ENCODE data around the gene CXCL11. TPM values are rescaled to one million over a fixed set of nuclear protein-coding genes. Genes with fewer than 3 reads are reported as not detected.

The CXCL11 gene
- total RNA-seq, 1 experiment from 2014 or later, result 0.30 TPM

GRCh38 chr4:75992462-75992861 lies 43.4 kb downstream of the CXCL11 start:
- Histone ChIP-seq H3K9me3 (ENCODE audit: low read depth, low read length, poor library complexity, severe bottlenecking) (no peaks in the 10 kb centered on the region), H3K4me1 (ENCODE audit: insufficient read depth, low read length, poor library complexity, severe bottlenecking) (no peaks in the 10 kb centered on the region), H3K4me3 (ENCODE audit: low read depth, low read length, poor library complexity, severe bottlenecking) (no peak overlapping the region), H3K36me3 (ENCODE audit: insufficient read depth, low read length, poor library complexity, severe bottlenecking) (no peaks in the 10 kb centered on the region), H3K27ac (ENCODE audit: low read depth, low read length, poor library complexity, severe bottlenecking) (no peak overlapping the region), H3K27me3 (replicated peaks; ENCODE audit: insufficient read depth, low read depth, low read length, poor library complexity) (no peaks in the 10 kb centered on the region)
- intact Hi-C loops (cut with micrococcal nuclease; ENCODE audit: unreplicated experiment), result loop anchor here (5.0 kb wide), 1 partner anchor 155 kb away; the partner anchor contains the start of gene NUP54
- ChIA-PET CTCF (interaction anchor here (0.7 kb wide), 1 partner anchor 95 kb away, joined by 9 read pairs; no protein-coding TSS in a partner anchor), POLR2A (ENCODE audit: low non-redundant PET) (no interaction called here)
- BruUV-seq (replicated peaks), result no TSS peak
- TF ChIP-seq EZH2 (IDR thresholded peaks at IDR 0.05; ENCODE audit: borderline replicate concordance, low read depth, low read length, poor library complexity, severe bottlenecking), result no peak
- DNase-seq (ENCODE audit: low spot score), result no peak

GRCh38 chr4:75989846-75990528 lies 45.9 kb downstream of the CXCL11 start:
- ChIA-PET POLR2A (ENCODE audit: low non-redundant PET) (no interaction called here), CTCF (interaction anchor here (1.1 kb wide), 1 partner anchor 97 kb away, joined by 6 read pairs; no protein-coding TSS in a partner anchor)
- no TSS peak for BruUV-seq (replicated peaks)
- Histone ChIP-seq H3K36me3 (ENCODE audit: insufficient read depth, low read length, poor library complexity, severe bottlenecking) (no peaks in the 10 kb centered on the region), H3K9me3 (ENCODE audit: low read depth, low read length, poor library complexity, severe bottlenecking) (no peaks in the 10 kb centered on the region), H3K4me1 (ENCODE audit: insufficient read depth, low read length, poor library complexity, severe bottlenecking) (no peaks in the 10 kb centered on the region), H3K4me3 (ENCODE audit: low read depth, low read length, poor library complexity, severe bottlenecking) (peak overlapping the region; percentile 83), H3K27me3 (replicated peaks; ENCODE audit: insufficient read depth, low read depth, low read length, poor library complexity) (no peaks in the 10 kb centered on the region), H3K27ac (ENCODE audit: low read depth, low read length, poor library complexity, severe bottlenecking) (peak overlapping the region; percentile 75)
- intact Hi-C loops (cut with micrococcal nuclease; ENCODE audit: unreplicated experiment), result loop anchor here (5.0 kb wide), 1 partner anchor 157 kb away; the partner anchor contains the start of gene NUP54
- TF ChIP-seq EZH2 (IDR thresholded peaks at IDR 0.05; ENCODE audit: borderline replicate concordance, low read depth, low read length, poor library complexity, severe bottlenecking) (no peak), CTCF (conservative IDR thresholded peaks at IDR 0.05; ENCODE audit: low read depth, low read length) (no peak)
- no peak for DNase-seq (ENCODE audit: low spot score)

- Histone ChIP-seq H3K36me3 (ENCODE audit: insufficient read depth, low read length, poor library complexity, severe bottlenecking) (peaks cover 10% of the 10 kb centered on the region), H3K27me3 (replicated peaks; ENCODE audit: insufficient read depth, low read depth, low read length, poor library complexity) (no peaks in the 10 kb centered on the region), H3K4me3 (ENCODE audit: low read depth, low read length, poor library complexity, severe bottlenecking) (no peak overlapping the region), H3K9me3 (ENCODE audit: low read depth, low read length, poor library complexity, severe bottlenecking) (no peaks in the 10 kb centered on the region), H3K4me1 (ENCODE audit: insufficient read depth, low read length, poor library complexity, severe bottlenecking) (no peaks in the 10 kb centered on the region), H3K27ac (ENCODE audit: low read depth, low read length, poor library complexity, severe bottlenecking) (no peak overlapping the region)
- no TSS peak for BruUV-seq (replicated peaks)
- no peak for DNase-seq (ENCODE audit: low spot score)
- POLR2A ChIA-PET (ENCODE audit: low non-redundant PET), result no interaction called here
- CTCF ChIA-PET, result no interaction called here
- no peak for TF ChIP-seq EZH2 (IDR thresholded peaks at IDR 0.05; ENCODE audit: borderline replicate concordance, low read depth, low read length, poor library complexity, severe bottlenecking)
- no peak for TF ChIP-seq CTCF (conservative IDR thresholded peaks at IDR 0.05; ENCODE audit: low read depth, low read length)
- intact Hi-C loops (cut with micrococcal nuclease; ENCODE audit: unreplicated experiment), result no loop called here
Observed at GRCh38 chr4:75985116-75985515, 50.8 kb downstream of the CXCL11 start.

Other genes with a start within 250 kb of the CXCL11 start
- not detected in 2 replicates for gene PPEF2, start 133.6 kb downstream of the CXCL11 start, total RNA-seq (2021)
- 4.7 and 5.3 TPM in 2 replicates for gene NAAA, start 95.1 kb downstream of the CXCL11 start, total RNA-seq (2021)
- 24.0 and 28.3 TPM in 2 replicates for gene SDAD1, start 45.1 kb downstream of the CXCL11 start, total RNA-seq (2021)
- gene CXCL9, start 28.6 kb downstream of the CXCL11 start, total RNA-seq (2021), result not detected in 2 replicates
- 0.79 and 1.0 TPM in 2 replicates for gene CXCL10, start 12.6 kb downstream of the CXCL11 start, total RNA-seq (2021)
- gene ART3, start 38.6 kb upstream of the CXCL11 start, total RNA-seq (2021), result not detected in 2 replicates
- gene NUP54, start 112.3 kb upstream of the CXCL11 start, total RNA-seq (2021), result 43.3 and 45.9 TPM in 2 replicates
- 27.0 and 27.9 TPM in 2 replicates for gene SCARB2, start 177.8 kb upstream of the CXCL11 start, total RNA-seq (2021)
- gene FAM47E, start 215.7 kb upstream of the CXCL11 start, total RNA-seq (2021), result 0.21 TPM in 1 of 2 replicates, not detected in the other